CD4-positive, alpha-beta T cell treated with Interleukin-10 for 1 hour (primary cell): ENCODE data around the gene AGR3.
"Not testable (repeated sequence)": the region's sequence is repeated elsewhere in the genome, so short reads cannot be mapped to it uniquely, and the experiment has no call there.

Experiments
- DNase-seq: peaks from one replicate; pipeline ENCODE4 v3.0.0-alpha.2; 2020

The AGR3 gene

GRCh38 chr7:16889851-16890415 is 8.2 kb upstream of the AGR3 start:
- no peak for DNase-seq

- no peak for DNase-seq
Measured at GRCh38 chr7:16889305-16889704, 7.5 kb upstream of the AGR3 start.

GRCh38 chr7:16883918-16884317 is 2.1 kb upstream of the AGR3 start:
- DNase-seq, result no peak

GRCh38 chr7:16880554-16880953 is 1.2 kb downstream of the AGR3 start:
- no peak for DNase-seq

GRCh38 chr7:16879181-16879580 is 2.6 kb downstream of the AGR3 start:
- DNase-seq, result no peak

GRCh38 chr7:16875861-16876260 is 5.9 kb downstream of the AGR3 start:
- no peak for DNase-seq

- no peak for DNase-seq
Measured at GRCh38 chr7:16874066-16874465, 7.7 kb downstream of the AGR3 start.

GRCh38 chr7:16867328-16867727 is 14.5 kb downstream of the AGR3 start:
- no peak for DNase-seq

- not testable (repeated sequence) for DNase-seq
Measured at GRCh38 chr7:16853189-16853588, 28.6 kb downstream of the AGR3 start.

GRCh38 chr7:16851829-16852228 is 30.0 kb downstream of the AGR3 start:
- DNase-seq, result peak; percentile 3

- no peak for DNase-seq
Measured at GRCh38 chr7:16850614-16851466, 30.9 kb downstream of the AGR3 start.

- DNase-seq, result no peak
Measured at GRCh38 chr7:16849296-16850148, 32.3 kb downstream of the AGR3 start.

GRCh38 chr7:16847381-16847860 is 34.4 kb downstream of the AGR3 start:
- no peak for DNase-seq

GRCh38 chr7:16846601-16847165 is 35.1 kb downstream of the AGR3 start:
- no peak for DNase-seq

GRCh38 chr7:16845746-16846145 is 36.0 kb downstream of the AGR3 start:
- no peak for DNase-seq

- DNase-seq, result no peak
Measured at GRCh38 chr7:16841681-16842080, 40.1 kb downstream of the AGR3 start.

- no peak for DNase-seq
Measured at GRCh38 chr7:16840094-16840493, 41.7 kb downstream of the AGR3 start.

GRCh38 chr7:16839646-16840045 is 42.1 kb downstream of the AGR3 start:
- no peak for DNase-seq

- DNase-seq, result no peak
Measured at GRCh38 chr7:16838891-16839290, 42.9 kb downstream of the AGR3 start.

GRCh38 chr7:16838386-16838785 is 43.4 kb downstream of the AGR3 start:
- DNase-seq, result no peak

GRCh38 chr7:16836481-16836880 is 45.3 kb downstream of the AGR3 start:
- no peak for DNase-seq

- no peak for DNase-seq
Measured at GRCh38 chr7:16833373-16833772, 48.4 kb downstream of the AGR3 start.

GRCh38 chr7:16826060-16826459 is 55.7 kb downstream of the AGR3 start:
- no peak for DNase-seq
